ENCODE measurements around the gene AQP12B.

The AQP12B gene

DNA sequence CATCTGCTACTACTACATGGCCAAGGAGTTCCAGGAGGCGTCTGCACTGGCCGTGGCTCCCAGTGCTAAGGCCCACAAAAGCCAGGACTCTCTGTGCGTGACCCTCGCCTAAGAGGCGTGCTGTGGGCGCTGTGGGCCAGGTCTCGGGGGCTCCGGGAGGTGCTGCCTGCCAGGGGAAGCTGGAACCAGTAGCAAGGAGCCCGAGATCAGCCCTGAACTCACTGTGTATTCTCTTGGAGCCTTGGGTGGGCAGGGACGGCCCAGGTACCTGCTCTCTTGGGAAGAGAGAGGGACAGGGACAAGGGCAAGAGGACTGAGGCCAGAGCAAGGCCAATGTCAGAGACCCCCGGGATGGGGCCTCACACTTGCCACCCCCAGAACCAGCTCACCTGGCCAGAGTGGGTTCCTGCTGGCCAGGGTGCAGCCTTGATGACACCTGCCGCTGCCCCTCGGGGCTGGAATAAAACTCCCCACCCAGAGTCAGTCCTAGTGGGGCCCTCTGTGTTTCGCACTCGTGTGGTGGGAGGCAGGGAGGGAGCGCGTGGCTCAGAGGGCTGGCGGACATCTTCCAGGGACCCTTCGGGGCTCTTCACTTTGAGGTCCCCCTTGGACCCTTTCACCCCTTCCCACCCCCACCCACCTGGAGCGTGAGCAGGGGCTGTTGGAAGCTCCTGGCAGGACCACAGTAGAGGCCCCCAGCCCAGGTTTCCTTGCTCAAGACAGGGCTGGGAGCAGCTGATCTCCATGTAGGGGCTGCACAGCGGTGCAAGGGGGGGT is 51.7 kb downstream of the AQP12B start:
- DNase-seq, result no peak

DNA sequence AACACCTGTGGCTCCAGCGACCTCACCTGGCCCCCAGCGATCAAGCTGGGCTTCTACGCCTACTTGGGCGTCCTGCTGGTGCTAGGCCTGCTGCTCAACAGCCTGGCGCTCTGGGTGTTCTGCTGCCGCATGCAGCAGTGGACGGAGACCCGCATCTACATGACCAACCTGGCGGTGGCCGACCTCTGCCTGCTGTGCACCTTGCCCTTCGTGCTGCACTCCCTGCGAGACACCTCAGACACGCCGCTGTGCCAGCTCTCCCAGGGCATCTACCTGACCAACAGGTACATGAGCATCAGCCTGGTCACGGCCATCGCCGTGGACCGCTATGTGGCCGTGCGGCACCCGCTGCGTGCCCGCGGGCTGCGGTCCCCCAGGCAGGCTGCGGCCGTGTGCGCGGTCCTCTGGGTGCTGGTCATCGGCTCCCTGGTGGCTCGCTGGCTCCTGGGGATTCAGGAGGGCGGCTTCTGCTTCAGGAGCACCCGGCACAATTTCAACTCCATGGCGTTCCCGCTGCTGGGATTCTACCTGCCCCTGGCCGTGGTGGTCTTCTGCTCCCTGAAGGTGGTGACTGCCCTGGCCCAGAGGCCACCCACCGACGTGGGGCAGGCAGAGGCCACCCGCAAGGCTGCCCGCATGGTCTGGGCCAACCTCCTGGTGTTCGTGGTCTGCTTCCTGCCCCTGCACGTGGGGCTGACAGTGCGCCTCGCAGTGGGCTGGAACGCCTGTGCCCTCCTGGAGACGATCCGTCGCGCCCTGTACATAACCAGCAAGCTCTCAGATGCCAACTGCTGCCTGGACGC is 52.5 kb downstream of the AQP12B start:
- DNase-seq, result no peak

DNA sequence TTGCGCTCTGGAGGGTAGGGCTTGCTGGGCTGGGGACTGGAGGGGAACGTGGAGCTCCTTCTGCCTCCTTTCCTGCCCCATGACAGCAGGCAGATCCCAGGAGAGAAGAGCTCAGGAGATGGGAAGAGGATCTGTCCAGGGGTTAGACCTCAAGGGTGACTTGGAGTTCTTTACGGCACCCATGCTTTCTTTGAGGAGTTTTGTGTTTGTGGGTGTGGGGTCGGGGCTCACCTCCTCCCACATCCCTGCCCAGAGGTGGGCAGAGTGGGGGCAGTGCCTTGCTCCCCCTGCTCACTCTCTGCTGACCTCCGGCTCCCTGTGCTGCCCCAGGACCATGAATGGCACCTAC is 53.1 kb downstream of the AQP12B start:
- DNase-seq, result no peak

GRCh38 chr2:240628808-240629618 is 53.7 kb downstream of the AQP12B start:
- no peak for DNase-seq

DNA sequence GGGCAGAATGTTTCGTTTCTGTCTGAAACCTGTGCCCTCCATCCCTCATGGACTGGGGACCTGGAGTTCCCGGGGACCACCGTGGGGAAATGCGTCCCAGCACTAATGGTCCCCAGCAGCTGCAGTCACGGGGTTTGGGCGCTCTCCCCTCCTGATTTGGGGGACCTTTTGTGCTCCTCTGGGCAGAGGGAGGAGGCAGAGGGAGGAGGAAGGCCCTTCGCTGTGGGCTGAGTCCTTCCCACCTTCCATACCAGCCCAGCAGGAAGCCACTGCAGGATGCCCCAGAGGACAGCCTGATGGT is 54.2 kb downstream of the AQP12B start:
- DNase-seq, result no peak

DNA sequence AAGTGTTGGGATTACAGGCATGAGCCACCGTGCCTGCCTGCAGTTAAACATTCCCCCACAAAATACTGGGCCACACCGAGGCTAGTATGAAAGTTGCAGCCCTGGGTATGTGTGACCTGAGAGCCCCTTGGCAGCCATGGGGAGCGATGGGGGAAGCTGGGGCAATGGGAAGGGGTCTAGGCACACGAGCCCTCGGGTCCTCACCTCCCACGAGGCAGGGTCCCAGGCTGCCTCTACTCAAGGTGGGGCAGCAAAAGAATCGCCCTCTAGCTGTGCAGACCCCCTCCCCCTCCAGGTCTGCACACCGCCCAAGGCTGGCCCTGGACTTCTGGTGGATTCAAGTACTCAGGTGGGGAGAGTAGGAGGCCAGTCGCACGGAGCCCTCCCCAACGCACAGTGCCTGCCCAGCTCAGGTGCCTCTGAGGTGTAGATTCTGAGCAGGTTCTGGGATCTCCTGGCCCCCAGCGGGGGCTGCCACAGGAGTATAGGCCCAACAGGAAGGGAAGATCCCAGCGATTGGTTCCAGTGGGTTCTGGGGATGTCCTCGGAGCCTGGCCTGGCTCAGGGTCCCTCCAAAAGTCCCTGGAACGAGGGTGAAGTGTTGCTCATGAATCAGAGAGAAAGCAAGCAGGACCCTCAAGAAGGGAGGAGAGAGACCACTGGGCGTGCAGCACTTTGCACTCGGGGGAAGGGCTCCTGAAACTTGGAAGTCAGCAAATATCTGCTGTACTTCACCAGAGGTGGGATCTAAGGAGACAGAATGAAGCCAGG is 54.8 kb downstream of the AQP12B start:
- DNase-seq, result no peak

- DNase-seq, result peak; percentile 69
Measured at GRCh38 chr2:240626531-240627300, 56.0 kb downstream of the AQP12B start.

Measured in GDM1 (cell line).